DOHH2 (cell line): ENCODE data around the gene ANXA4.

Source experiments
- CTCF ChIP-seq: fragments of 200-600 bp; sonication (generic); IDR thresholded peaks from one replicate; pipeline ENCODE4 v1.5.1; 2014; ENCODE audit warnings: antibody characterized with exemption, mild to moderate bottlenecking, low read depth, low read length; ENCODE audit not compliant: poor library complexity, severe bottlenecking
- EZH2phosphoT487 ChIP-seq: fragments of 200-600 bp; sonication (generic); IDR thresholded peaks from 2 replicates; pipeline ENCODE4 v1.6.1; 2017; ENCODE audit warnings: borderline replicate concordance, mild to moderate bottlenecking, antibody characterized with exemption, low read length, moderate library complexity, mixed read lengths

- no peak for TF ChIP-seq EZH2phosphoT487
- no peak for TF ChIP-seq CTCF
Observed at GRCh38 chr2:69798290-69798908, 56.5 kb downstream of the ANXA4 start.
